Activated naive CD8-positive, alpha-beta T cell treated with anti-CD3 and anti-CD28 coated beads, Interleukin-2, amount 10 ng/mL, durations not matched to agents 7 days and 5 days (primary cell): ENCODE data around the gene MYO3B. TPM values are rescaled to one million over a fixed set of nuclear protein-coding genes. Genes with fewer than 3 reads are reported as not detected.
A peak's percentile ranks its signal among the peaks of the same experiment; 100 is the strongest.
"Not testable (repeated sequence)": the region's sequence is repeated elsewhere in the genome, so short reads cannot be mapped to it uniquely, and the experiment has no call there.

ENCODE experiments used
- ATAC-seq: fragments of 150-1000 bp; cut with Tn5 transposase; one replicate; pipeline ENCODE4 v1.10.0; 2021; ENCODE audit warnings: low read depth, moderate library complexity
- POLR2A ChIA-PET: fragments of 350-600 bp; sonication (Branson Sonifier 250); formaldehyde crosslinking; loops from one replicate; lab custom pipeline; 2021; ENCODE audit warnings: antibody characterized with exemption; lab: Charles Lee
- DNase-seq: peaks from one replicate; pipeline ENCODE4 v3.0.0; 2021
- H3K27ac Mint-ChIP-seq: one replicate; pipeline ENCODE4 v1.8.0; 2022; ENCODE audit warnings: mild to moderate bottlenecking, mixed read lengths
- H3K27me3 Mint-ChIP-seq: one replicate; pipeline ENCODE4 v1.8.0; 2022; ENCODE audit warnings: mild to moderate bottlenecking, moderate library complexity, mixed read lengths
- H3K36me3 Mint-ChIP-seq: one replicate; pipeline ENCODE4 v1.8.0; 2021; ENCODE audit warnings: mild to moderate bottlenecking, mixed read lengths
- H3K4me1 Mint-ChIP-seq: one replicate; pipeline ENCODE4 v1.8.0; 2021; ENCODE audit warnings: mixed read lengths
- H3K4me3 Mint-ChIP-seq: one replicate; pipeline ENCODE4 v1.8.0; 2022; ENCODE audit warnings: mild to moderate bottlenecking, moderate library complexity, mixed read lengths
- H3K9me3 Mint-ChIP-seq: one replicate; pipeline ENCODE4 v1.8.0; 2021; ENCODE audit warnings: mixed read lengths
- total RNA-seq, 2 experiments: library from RNA; stranded (reverse); gene quantifications; one replicate each; pipeline ENCODE4 v1.2.3, GENCODE V29; 2021

Gene MYO3B
- total RNA-seq, 2 experiments from 2014 or later = 0.09 to 0.11 TPM

- DNase-seq (no peak), ATAC-seq (no peak)
- Mint-ChIP-seq H3K27ac (no peak overlapping the region), H3K9me3 (no peaks in the 10 kb centered on the region), H3K4me3 (no peak overlapping the region), H3K27me3 (peaks cover 40% of the 10 kb centered on the region), H3K36me3 (peaks cover 1% of the 10 kb centered on the region), H3K4me1 (no peaks in the 10 kb centered on the region)
- POLR2A ChIA-PET = no interaction called here
These were observed 92.4 kb downstream of the MYO3B start for GRCh38 chr2:170270278-170270864.

- Mint-ChIP-seq H3K27me3 (peaks cover 39% of the 10 kb centered on the region), H3K9me3 (no peaks in the 10 kb centered on the region), H3K27ac (no peak overlapping the region), H3K36me3 (peaks cover 1% of the 10 kb centered on the region), H3K4me3 (no peak overlapping the region), H3K4me1 (no peaks in the 10 kb centered on the region)
- DNase-seq (no peak), ATAC-seq (no peak)
- POLR2A ChIA-PET = no interaction called here
These were observed 93.4 kb downstream of the MYO3B start for GRCh38 chr2:170271340-170271739.

- Mint-ChIP-seq H3K27ac (no peak overlapping the region), H3K4me3 (no peak overlapping the region), H3K4me1 (no peaks in the 10 kb centered on the region), H3K27me3 (peaks cover 43% of the 10 kb centered on the region), H3K9me3 (no peaks in the 10 kb centered on the region), H3K36me3 (peaks cover 1% of the 10 kb centered on the region)
- DNase-seq = no peak
- POLR2A ChIA-PET = no interaction called here
- ATAC-seq = no peak
These were observed 98.1 kb downstream of the MYO3B start for GRCh38 chr2:170276056-170276455.

GRCh38 chr2:170276925-170277629 is 99.1 kb downstream of the MYO3B start:
- Mint-ChIP-seq H3K36me3 (peaks cover 1% of the 10 kb centered on the region), H3K27ac (no peak overlapping the region), H3K27me3 (peaks cover 50% of the 10 kb centered on the region), H3K4me3 (no peak overlapping the region), H3K9me3 (no peaks in the 10 kb centered on the region), H3K4me1 (no peaks in the 10 kb centered on the region)
- POLR2A ChIA-PET = no interaction called here
- no peak for DNase-seq
- no peak for ATAC-seq

GRCh38 chr2:170277951-170278350 is 100.0 kb downstream of the MYO3B start:
- no peak for DNase-seq
- Mint-ChIP-seq H3K4me3 (no peak overlapping the region), H3K27ac (no peak overlapping the region), H3K4me1 (no peaks in the 10 kb centered on the region), H3K27me3 (peaks cover 56% of the 10 kb centered on the region), H3K9me3 (no peaks in the 10 kb centered on the region), H3K36me3 (peaks cover 1% of the 10 kb centered on the region)
- ATAC-seq = no peak
- POLR2A ChIA-PET = no interaction called here

GRCh38 chr2:170279615-170280014 is 101.7 kb downstream of the MYO3B start:
- H3K4me3 Mint-ChIP-seq, ATAC-seq, H3K36me3 Mint-ChIP-seq, H3K27ac Mint-ChIP-seq, DNase-seq, H3K9me3 Mint-ChIP-seq, POLR2A ChIA-PET, H3K4me1 Mint-ChIP-seq: not testable (repeated sequence)
- H3K27me3 Mint-ChIP-seq = peaks cover 52% of the 10 kb centered on the region

GRCh38 chr2:170282851-170283250 is 104.9 kb downstream of the MYO3B start:
- Mint-ChIP-seq H3K27ac (no peak overlapping the region), H3K4me3 (no peak overlapping the region), H3K9me3 (no peaks in the 10 kb centered on the region), H3K27me3 (peaks cover 55% of the 10 kb centered on the region), H3K36me3 (no peaks in the 10 kb centered on the region), H3K4me1 (no peaks in the 10 kb centered on the region)
- ATAC-seq (no peak), DNase-seq (no peak)
- POLR2A ChIA-PET = no interaction called here

- DNase-seq (no peak), ATAC-seq (no peak)
- Mint-ChIP-seq H3K27me3 (peaks cover 61% of the 10 kb centered on the region), H3K27ac (no peak overlapping the region), H3K4me3 (no peak overlapping the region), H3K36me3 (no peaks in the 10 kb centered on the region), H3K9me3 (no peaks in the 10 kb centered on the region), H3K4me1 (no peaks in the 10 kb centered on the region)
- POLR2A ChIA-PET = no interaction called here
These were observed 106.3 kb downstream of the MYO3B start for GRCh38 chr2:170284205-170284604.

- POLR2A ChIA-PET = no interaction called here
- Mint-ChIP-seq H3K4me3 (no peak overlapping the region), H3K9me3 (peaks cover 4% of the 10 kb centered on the region), H3K27ac (no peak overlapping the region), H3K36me3 (peaks cover 3% of the 10 kb centered on the region), H3K4me1 (no peaks in the 10 kb centered on the region), H3K27me3 (peaks cover 57% of the 10 kb centered on the region)
- DNase-seq (no peak), ATAC-seq (no peak)
These were observed 110.9 kb downstream of the MYO3B start for GRCh38 chr2:170288859-170289258.

GRCh38 chr2:170291474-170291873 is 113.5 kb downstream of the MYO3B start:
- no peak overlapping the region for H3K4me3 Mint-ChIP-seq
- no peak for DNase-seq
- H3K9me3 Mint-ChIP-seq = peaks cover 4% of the 10 kb centered on the region
- H3K27me3 Mint-ChIP-seq = peaks cover 63% of the 10 kb centered on the region
- H3K36me3 Mint-ChIP-seq = peaks cover 3% of the 10 kb centered on the region
- ATAC-seq = no peak
- no peak overlapping the region for H3K27ac Mint-ChIP-seq
- no peaks in the 10 kb centered on the region for H3K4me1 Mint-ChIP-seq
- POLR2A ChIA-PET = no interaction called here

- no peak overlapping the region for H3K4me3 Mint-ChIP-seq
- H3K27ac Mint-ChIP-seq = no peak overlapping the region
- peaks cover 60% of the 10 kb centered on the region for H3K27me3 Mint-ChIP-seq
- no peaks in the 10 kb centered on the region for H3K4me1 Mint-ChIP-seq
- H3K9me3 Mint-ChIP-seq = peaks cover 4% of the 10 kb centered on the region
- POLR2A ChIA-PET = no interaction called here
- H3K36me3 Mint-ChIP-seq = peaks cover 3% of the 10 kb centered on the region
- DNase-seq (no peak), ATAC-seq (no peak)
These were observed 114.5 kb downstream of the MYO3B start for GRCh38 chr2:170292415-170292814.

- no peaks in the 10 kb centered on the region for H3K36me3 Mint-ChIP-seq
- H3K9me3 Mint-ChIP-seq = no peaks in the 10 kb centered on the region
- no peak for DNase-seq
- H3K27ac Mint-ChIP-seq = no peak overlapping the region
- peaks cover 25% of the 10 kb centered on the region for H3K27me3 Mint-ChIP-seq
- ATAC-seq = no peak
- POLR2A ChIA-PET = no interaction called here
- no peak overlapping the region for H3K4me3 Mint-ChIP-seq
- H3K4me1 Mint-ChIP-seq = peaks cover 4% of the 10 kb centered on the region
These were observed 119.5 kb downstream of the MYO3B start for GRCh38 chr2:170297496-170297895.

- peaks cover 4% of the 10 kb centered on the region for H3K4me1 Mint-ChIP-seq
- H3K27me3 Mint-ChIP-seq = peaks cover 26% of the 10 kb centered on the region
- POLR2A ChIA-PET = no interaction called here
- DNase-seq (no peak), ATAC-seq (peak; percentile 70)
- no peak overlapping the region for H3K27ac Mint-ChIP-seq
- no peak overlapping the region for H3K4me3 Mint-ChIP-seq
- no peaks in the 10 kb centered on the region for H3K36me3 Mint-ChIP-seq
- H3K9me3 Mint-ChIP-seq = no peaks in the 10 kb centered on the region
These were observed 120.2 kb downstream of the MYO3B start for GRCh38 chr2:170298115-170298514.

- peaks cover 4% of the 10 kb centered on the region for H3K4me1 Mint-ChIP-seq
- ATAC-seq (no peak), DNase-seq (no peak)
- H3K36me3 Mint-ChIP-seq = no peaks in the 10 kb centered on the region
- no peaks in the 10 kb centered on the region for H3K9me3 Mint-ChIP-seq
- H3K4me3 Mint-ChIP-seq = no peak overlapping the region
- H3K27me3 Mint-ChIP-seq = peaks cover 28% of the 10 kb centered on the region
- no peak overlapping the region for H3K27ac Mint-ChIP-seq
- POLR2A ChIA-PET = no interaction called here
These were observed 121.0 kb downstream of the MYO3B start for GRCh38 chr2:170298861-170299429.
